Bronchial epithelial cell (primary cell): Measurements from ENCODE around the gene ANO10. TPM values are rescaled to one million over a fixed set of nuclear protein-coding genes. Genes with fewer than 3 reads are reported as not detected.

Experiments used
- DNase-seq: peaks from one replicate; pipeline ENCODE4 v3.0.0-alpha.2; 2010; ENCODE audit warnings: low read depth
- FAIRE-seq: peaks from 2 replicates; lab custom pipeline; 2011; peaks lifted over from hg19 to GRCh38; lab: Jason Lieb, UNC
- H3K27me3 ChIP-seq: 2 replicates; pipeline ENCODE4 v1.5.1; 2011; ENCODE audit warnings: low read length; ENCODE audit not compliant: control insufficient read depth, insufficient read depth
- H3K36me3 ChIP-seq: 2 replicates; pipeline ENCODE4 v1.5.1; 2011; ENCODE audit warnings: low read length; ENCODE audit not compliant: control insufficient read depth, insufficient read depth
- H3K4me3 ChIP-seq: 2 replicates; pipeline ENCODE4 v1.5.1; 2011; ENCODE audit warnings: mild to moderate bottlenecking, low read depth, low read length, control low read depth
- CTCF ChIP-seq: IDR thresholded peaks from 2 replicates; pipeline ENCODE4 v1.5.1; 2011; ENCODE audit warnings: mild to moderate bottlenecking, moderate library complexity, low read length, control low read depth, inconsistent platforms; ENCODE audit not compliant: insufficient read depth, severe bottlenecking
- total RNA-seq: library from RNA; depleted of rRNA; stranded (reverse); fragments of >200 nt; gene quantifications from 2 replicates; pipeline ENCODE4 v1.2.1, GENCODE V29; 2014

ANO10 gene
- total RNA-seq, 1 donor from 2014 or later, result 25.8 TPM

DNA sequence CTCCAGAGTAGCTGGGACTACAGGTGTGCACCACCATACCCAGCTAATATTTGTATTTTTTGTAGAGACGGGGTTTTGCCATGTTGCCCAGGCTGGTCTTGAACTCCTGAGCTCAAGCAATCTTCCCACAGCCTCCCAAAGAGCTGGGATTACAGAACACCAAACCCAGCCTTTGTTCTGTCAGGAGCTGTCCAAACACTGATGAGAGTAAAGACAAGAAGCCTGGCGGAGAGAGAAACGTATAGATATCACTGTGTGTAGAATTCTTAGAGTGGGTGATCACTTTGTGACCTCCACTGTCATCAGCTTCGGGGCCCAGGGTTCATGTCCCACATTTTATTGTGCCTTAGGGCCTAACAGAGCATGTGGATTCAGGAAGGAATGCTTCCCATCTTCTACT is 176.0 kb downstream of the ANO10 start:
- H3K27me3 ChIP-seq, result no peaks in the 10 kb centered on the region
- FAIRE-seq (no peak), DNase-seq (no peak)
- no peak for TF ChIP-seq CTCF
- no peak overlapping the region for H3K4me3 ChIP-seq
- H3K36me3 ChIP-seq, result no peaks in the 10 kb centered on the region

GRCh38 chr3:43442872-43443395 is 178.9 kb downstream of the ANO10 start:
- no peak for TF ChIP-seq CTCF
- Histone ChIP-seq H3K4me3 (no peak overlapping the region), H3K27me3 (no peaks in the 10 kb centered on the region), H3K36me3 (no peaks in the 10 kb centered on the region)
- FAIRE-seq (no peak), DNase-seq (no peak)

- FAIRE-seq, result no peak
- no peaks in the 10 kb centered on the region for H3K27me3 ChIP-seq
These were observed 185.2 kb downstream of the ANO10 start for GRCh38 chr3:43436507-43437140.

GRCh38 chr3:43435706-43436105 is 186.1 kb downstream of the ANO10 start:
- H3K27me3 ChIP-seq, result no peaks in the 10 kb centered on the region
- H3K4me3 ChIP-seq, result no peak overlapping the region
- no peak for DNase-seq
- TF ChIP-seq CTCF, result no peak
- no peaks in the 10 kb centered on the region for H3K36me3 ChIP-seq
- no peak for FAIRE-seq

More at GRCh38 chr3:43436507-43437140, 185.2 kb downstream of the ANO10 start:
- no peak overlapping the region for H3K4me3 ChIP-seq
- no peaks in the 10 kb centered on the region for H3K36me3 ChIP-seq
- DNase-seq, result no peak
- no peak for TF ChIP-seq CTCF

DNA sequence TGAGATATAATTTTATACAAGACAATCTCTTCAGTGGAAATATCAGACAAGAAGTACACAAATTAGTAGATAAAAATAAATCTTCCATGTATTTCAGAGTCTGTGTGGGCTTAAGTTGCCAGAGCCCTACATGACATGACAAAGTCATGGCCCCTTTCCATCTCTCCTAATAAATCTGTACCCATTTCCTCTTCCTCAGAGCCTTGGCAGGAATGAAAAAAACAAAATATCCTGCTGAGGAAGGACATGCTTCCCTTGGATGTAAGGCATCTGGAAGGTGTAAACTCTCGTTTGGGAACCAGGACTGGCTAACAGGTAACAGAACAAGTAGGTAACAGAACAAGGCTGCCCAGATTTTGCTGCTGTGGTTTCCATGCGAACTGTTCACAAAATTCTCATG is 187.4 kb downstream of the ANO10 start:
- Histone ChIP-seq H3K36me3 (no peaks in the 10 kb centered on the region), H3K27me3 (no peaks in the 10 kb centered on the region), H3K4me3 (no peak overlapping the region)
- no peak for DNase-seq
- FAIRE-seq, result no peak
- no peak for TF ChIP-seq CTCF

DNA sequence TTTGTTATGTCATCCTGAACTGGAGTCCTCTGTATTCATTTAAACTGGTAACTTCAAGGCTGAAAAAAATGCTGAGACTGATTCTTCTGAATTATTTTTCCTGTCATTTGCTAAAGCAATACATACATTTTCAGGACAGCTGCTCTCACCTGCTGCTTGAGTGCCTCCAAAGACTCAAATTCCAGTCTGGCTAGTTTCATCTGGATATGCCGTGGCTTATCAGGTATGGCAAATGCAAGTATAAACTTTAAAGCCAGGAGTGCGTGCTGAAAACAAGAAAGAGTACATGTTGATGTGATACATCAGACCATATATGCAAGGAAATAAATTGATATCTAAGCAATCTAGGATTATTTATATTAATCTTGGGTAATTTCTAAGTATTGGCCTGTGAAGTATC is 189.3 kb downstream of the ANO10 start:
- FAIRE-seq, result no peak

More for the DNA sequence above, 189.3 kb downstream of the ANO10 start:
- H3K36me3 ChIP-seq, result no peaks in the 10 kb centered on the region
- H3K27me3 ChIP-seq, result no peaks in the 10 kb centered on the region
- DNase-seq, result no peak
- TF ChIP-seq CTCF, result no peak
- H3K4me3 ChIP-seq, result no peak overlapping the region
